Stimulated activated CD8-positive, alpha-beta memory T cell treated with anti-CD3 and anti-CD28 coated beads, Interleukin-15, amount 100 ng/mL, for 24 hours (primary cell): ENCODE results near the gene RARS2.

Experiments used
- DNase-seq: peaks from one replicate; pipeline ENCODE4 v3.0.0-alpha.2; 2020; ENCODE audit warnings: low read depth

Gene RARS2

GRCh38 chr6:87573307-87574024 lies 16.3 kb downstream of the RARS2 start:
- no peak for DNase-seq

DNA sequence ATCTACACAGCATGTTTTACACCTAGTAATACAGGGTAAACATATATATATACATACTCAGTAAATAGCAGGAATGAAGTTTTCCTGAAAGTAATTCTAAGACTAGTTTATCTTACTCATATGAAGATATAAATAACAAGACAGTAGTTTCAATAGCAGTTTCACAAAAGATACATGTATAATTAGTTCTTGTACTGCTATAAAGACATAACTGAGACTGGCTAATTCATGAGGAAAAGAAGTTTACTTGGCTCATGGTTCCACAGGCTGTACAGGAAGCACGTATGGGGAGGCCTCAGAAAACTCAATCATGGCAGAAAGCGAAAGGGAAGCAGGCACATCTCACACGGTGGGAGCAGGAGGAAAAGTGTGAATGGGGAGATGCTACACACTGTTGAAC lies 16.9 kb downstream of the RARS2 start:
- no peak for DNase-seq

DNA sequence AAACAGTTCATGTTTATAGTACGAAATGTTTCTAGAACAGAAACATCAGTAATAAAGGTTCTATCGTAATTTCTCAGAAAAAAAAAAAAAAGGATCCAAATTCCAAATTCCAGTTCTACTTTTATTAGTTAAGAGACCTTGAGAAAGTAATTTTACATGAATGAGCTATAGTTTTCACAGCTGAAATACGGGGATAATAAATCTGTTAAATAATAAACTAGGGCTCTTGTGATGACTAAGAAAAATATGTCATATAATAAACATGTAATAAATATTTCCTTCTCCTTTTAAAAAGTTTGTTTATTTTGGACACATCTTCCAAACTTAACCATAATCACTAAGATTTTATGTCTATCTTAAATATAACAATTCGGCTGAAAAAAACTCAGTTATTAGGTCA lies 17.8 kb downstream of the RARS2 start:
- DNase-seq = no peak

DNA sequence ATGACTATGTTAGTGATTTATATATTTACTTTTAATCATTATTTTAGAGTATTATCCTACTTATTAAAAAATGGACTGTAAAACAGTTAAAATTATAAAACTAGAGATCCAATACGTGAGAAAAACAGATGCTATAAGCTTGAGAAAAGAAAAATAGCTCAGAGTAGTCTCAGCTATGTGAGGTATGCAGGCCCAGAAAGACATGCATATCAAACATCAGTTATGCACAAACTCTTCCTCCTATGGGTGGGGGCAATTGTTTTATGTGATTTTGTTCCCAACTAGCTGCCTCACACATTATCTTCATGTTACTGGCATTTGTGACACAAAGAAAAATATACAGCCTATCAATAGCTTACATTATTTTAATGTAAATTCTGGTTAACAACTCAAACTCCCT lies 28.8 kb downstream of the RARS2 start:
- no peak for DNase-seq

GRCh38 chr6:87558446-87558845 lies 31.3 kb downstream of the RARS2 start:
- DNase-seq = no peak

GRCh38 chr6:87555506-87555905 lies 34.3 kb downstream of the RARS2 start:
- no peak for DNase-seq

GRCh38 chr6:87553159-87553765 lies 36.5 kb downstream of the RARS2 start:
- DNase-seq = no peak

DNA sequence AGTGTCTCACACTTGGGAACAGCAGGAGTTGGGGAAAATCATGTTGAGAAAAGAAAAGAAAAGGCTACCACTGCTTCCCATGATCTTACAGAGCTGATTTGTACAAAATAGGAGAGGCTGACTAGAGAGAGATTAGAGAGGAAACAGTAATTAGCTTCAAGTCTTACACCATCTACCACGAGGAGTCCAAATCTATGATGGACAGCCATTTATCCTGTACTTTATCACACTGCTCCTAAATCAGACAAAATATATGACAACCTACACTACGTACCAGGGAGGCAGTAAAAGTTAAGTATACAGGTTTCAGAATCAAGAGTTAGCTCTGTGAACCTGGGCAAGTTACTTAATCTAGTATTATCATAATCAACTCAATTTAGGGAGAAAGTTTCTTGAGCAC lies 38.0 kb downstream of the RARS2 start:
- no peak for DNase-seq

DNA sequence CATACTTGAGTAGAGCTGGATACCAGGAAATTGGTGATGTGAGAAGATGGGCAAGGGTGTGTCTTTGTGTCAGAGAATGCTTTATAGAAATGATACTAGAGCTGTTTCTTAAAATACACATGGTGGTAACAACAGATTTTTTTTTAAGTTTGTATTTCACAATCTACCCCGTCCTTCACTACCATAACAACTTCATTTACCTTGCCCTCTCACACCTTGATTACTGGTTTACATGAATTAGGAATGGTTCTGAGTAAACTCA lies 45.4 kb downstream of the RARS2 start:
- DNase-seq = no peak

DNA sequence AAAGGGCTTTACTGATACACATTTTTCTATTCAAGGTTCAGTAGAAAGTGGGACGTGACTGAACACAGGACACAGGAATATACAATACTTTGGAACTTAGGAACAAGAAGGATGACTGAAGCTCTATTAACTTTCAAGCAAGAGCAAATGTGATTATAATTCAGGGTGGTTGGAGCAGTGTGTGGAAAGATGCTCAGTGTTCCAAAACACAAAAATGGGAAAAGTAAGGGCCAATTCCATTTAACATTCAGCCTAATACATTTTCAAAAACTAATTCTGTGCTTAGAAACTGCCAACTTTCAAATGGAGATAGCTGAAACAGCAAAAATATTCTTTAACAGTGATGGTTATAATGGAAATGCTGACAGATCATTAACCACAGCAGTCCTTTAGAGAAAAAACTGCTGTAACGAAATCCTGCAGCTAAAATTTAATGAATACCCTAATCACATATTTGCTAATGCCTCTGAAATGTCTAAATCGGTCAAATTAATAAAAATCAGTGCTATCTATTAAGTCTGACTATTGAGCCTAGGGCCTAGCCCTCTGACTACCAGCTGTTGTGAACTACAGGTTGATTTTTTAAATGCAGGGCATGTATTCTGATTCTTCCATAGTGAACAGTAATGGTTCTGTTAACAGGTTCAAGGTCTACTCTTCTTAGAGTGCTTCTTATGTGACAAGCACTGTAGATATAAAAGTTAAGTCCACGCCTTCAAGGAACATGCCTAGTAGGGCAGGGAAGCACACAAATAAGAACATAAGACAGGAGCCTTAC lies 45.9 kb downstream of the RARS2 start:
- no peak for DNase-seq

GRCh38 chr6:87541744-87542143 lies 48.0 kb downstream of the RARS2 start:
- no peak for DNase-seq

- DNase-seq = no peak
These were observed 48.7 kb downstream of the RARS2 start for GRCh38 chr6:87541041-87541440.

- no peak for DNase-seq
These were observed 49.2 kb downstream of the RARS2 start for GRCh38 chr6:87540539-87540938.

- no peak for DNase-seq
These were observed 50.2 kb downstream of the RARS2 start for GRCh38 chr6:87539554-87539953.

DNA sequence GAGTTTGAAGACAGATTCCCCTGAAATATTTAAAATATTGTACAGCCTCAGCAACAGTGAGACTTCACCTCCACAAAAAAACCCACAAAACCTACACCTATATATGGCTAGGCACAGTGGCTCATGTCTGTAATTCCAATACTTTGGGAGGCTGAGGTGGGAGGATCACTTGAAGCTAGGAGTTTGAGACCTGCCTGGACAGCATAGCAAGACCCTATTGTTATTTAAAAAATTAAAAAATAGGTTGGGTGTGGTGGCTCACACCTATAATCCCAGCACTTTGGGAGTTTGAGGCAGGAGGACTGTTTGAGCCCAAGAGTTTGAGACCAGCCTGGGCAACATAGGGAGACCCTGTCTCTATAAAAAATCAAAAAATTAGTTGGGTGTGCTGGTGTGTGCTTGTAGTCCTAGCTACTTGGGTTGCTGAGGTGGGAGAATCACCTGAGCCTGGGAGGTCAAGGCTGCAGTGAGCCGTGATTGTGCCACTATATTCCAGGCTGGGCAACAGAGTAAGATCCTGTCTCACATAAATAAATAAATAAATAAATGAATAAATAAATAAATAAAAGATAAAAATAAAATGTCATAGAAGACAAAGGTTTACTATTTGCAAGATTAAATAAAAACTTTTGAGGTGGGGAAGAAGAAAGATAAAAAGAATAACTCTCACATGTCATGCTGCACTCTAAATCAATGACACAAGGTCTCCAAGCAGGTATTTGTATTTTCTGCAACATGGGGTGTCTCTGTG lies 51.1 kb downstream of the RARS2 start:
- no peak for DNase-seq

GRCh38 chr6:87534377-87535047 lies 55.3 kb downstream of the RARS2 start:
- no peak for DNase-seq

DNA sequence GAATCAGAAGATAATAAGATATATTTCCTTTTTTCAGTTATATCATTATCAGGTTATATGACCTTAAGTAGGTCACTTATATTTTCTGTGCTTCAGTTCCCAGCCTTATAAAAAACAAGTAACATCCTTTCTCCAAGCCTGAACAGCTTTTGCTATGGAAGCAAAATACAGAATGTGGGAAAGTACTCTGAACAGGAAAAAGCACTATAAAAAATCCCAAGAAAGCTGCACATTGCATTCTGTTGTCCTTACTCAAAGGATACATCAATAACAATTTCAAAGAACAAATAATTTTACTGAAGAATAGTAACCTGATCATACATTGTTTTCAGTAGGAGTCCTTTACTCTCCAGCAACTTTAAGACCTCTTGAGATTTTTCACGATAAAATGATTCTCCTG lies 60.6 kb downstream of the RARS2 start:
- DNase-seq = no peak

DNA sequence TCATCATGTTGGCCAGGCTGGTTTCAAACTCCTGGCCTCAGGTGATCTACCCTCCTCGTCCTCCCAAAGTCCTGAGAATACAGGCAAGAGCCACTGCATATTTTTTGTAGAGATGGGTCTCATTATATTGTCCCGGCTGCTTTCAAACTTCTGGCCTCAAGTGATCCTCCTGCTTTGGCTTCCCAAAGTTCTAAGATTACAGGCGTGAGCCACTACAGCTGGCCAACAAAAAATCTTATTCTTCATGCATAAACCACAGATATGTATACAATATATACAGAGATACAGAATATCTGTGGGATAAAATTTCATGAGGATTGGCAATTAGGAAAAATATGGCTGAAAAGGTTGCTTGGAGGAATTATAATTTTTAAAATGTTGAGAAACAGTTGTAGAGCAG lies 67.1 kb downstream of the RARS2 start:
- DNase-seq = no peak

DNA sequence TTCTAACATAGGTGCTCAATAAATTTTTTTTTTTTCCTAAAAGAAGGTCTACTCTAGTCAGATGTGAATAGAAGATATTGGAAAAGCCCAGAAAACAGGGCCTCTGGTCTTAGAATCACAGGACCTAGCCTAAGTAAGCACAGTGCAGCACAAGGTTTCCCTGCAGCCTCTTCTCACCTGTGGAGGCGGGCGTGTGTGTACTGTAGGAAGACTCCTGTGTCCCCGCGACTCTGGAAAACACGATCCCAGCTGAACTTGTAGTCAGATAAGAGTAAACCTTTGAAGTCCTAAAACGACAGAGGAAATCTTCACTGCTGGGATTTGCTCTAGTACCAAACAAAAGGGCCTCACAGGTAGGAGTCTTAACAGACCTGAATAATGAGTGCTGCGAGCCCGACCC lies 71.3 kb downstream of the RARS2 start:
- no peak for DNase-seq

- no peak for DNase-seq
These were observed 75.0 kb downstream of the RARS2 start for GRCh38 chr6:87514831-87515230.

GRCh38 chr6:87504441-87504840 lies 85.3 kb downstream of the RARS2 start:
- no peak for DNase-seq

GRCh38 chr6:87501809-87502572 lies 87.8 kb downstream of the RARS2 start:
- DNase-seq = no peak
